H1 (cell line): ENCODE results near the gene COX7A2. TPM values are rescaled to one million over a fixed set of nuclear protein-coding genes. Genes with fewer than 3 reads are reported as not detected.

Experiments
- CTCF ChIA-PET: fragments of 300-600 bp; sonication (Branson Sonifier 250); formaldehyde crosslinking; loops from one replicate; lab custom pipeline; 2021; ENCODE audit not compliant: partially characterized antibody; lab: Charles Lee
- POLR2A ChIA-PET: fragments of 300-600 bp; sonication (Branson Sonifier 250); formaldehyde crosslinking; loops from one replicate; lab custom pipeline; 2021; ENCODE audit warnings: inconsistent platforms; ENCODE audit not compliant: partially characterized antibody; lab: Charles Lee
- DNase-seq, 2 experiments: peaks; one replicate each; pipeline versions ENCODE4 v3.0.0 to v3.0.0-alpha.2; 2010 to 2022; ENCODE audit warnings: low spot score in 2 of 2, low read depth in 1 of 2, mixed read lengths in 1 of 2
- FAIRE-seq: peaks from 2 replicates; lab custom pipeline; 2011; peaks lifted over from hg19 to GRCh38; lab: Jason Lieb, UNC
- H2AFZ ChIP-seq: 2 replicates; pipeline ENCODE4 v1.8.1; 2012; ENCODE audit warnings: low read length, inconsistent platforms
- H2AK5ac ChIP-seq: 2 replicates; pipeline ENCODE4 v1.6.1; 2013; ENCODE audit warnings: low read depth, low read length
- H2BK120ac ChIP-seq: replicated peaks from 2 replicates; pipeline ENCODE3; 2013; ENCODE audit warnings: low read depth, low read length, inconsistent platforms
- H2BK12ac ChIP-seq: 2 replicates; pipeline ENCODE4 v1.6.1; 2013; ENCODE audit warnings: low read depth, low read length
- H2BK15ac ChIP-seq: 2 replicates; pipeline ENCODE4 v1.6.1; 2013; ENCODE audit warnings: low read length
- H2BK20ac ChIP-seq: 2 replicates; pipeline ENCODE4 v1.6.1; 2013; ENCODE audit warnings: low read length
- H2BK5ac ChIP-seq: 2 replicates; pipeline ENCODE4 v1.6.1; 2013; ENCODE audit warnings: low read depth, low read length
- H3K14ac ChIP-seq: 2 replicates; pipeline ENCODE4 v1.6.1; 2013; ENCODE audit warnings: inconsistent platforms; ENCODE audit not compliant: insufficient read length
- H3K18ac ChIP-seq: 2 replicates; pipeline ENCODE4 v1.6.1; 2013; ENCODE audit warnings: low read length; ENCODE audit errors: extremely low read depth
- H3K23ac ChIP-seq: 2 replicates; pipeline ENCODE4 v1.6.1; 2013; ENCODE audit warnings: inconsistent platforms; ENCODE audit not compliant: insufficient read length
- H3K23me2 ChIP-seq: 2 replicates; pipeline ENCODE4 v1.6.1; 2013; ENCODE audit warnings: low read depth, low read length
- H3K27ac ChIP-seq: 2 replicates; pipeline ENCODE4 v1.6.1; 2011; ENCODE audit warnings: low read depth, low read length, inconsistent platforms
- H3K27me3 ChIP-seq, 4 experiments: replicated peaks in 1 of 4; 1 replicate in 1 of 4; 2 replicates in 3 of 4; pipeline versions ENCODE4 v1.6.1 to v1.8.1; 2011 to 2013; ENCODE audit warnings: low read length in 3 of 4, mild to moderate bottlenecking in 3 of 4, inconsistent platforms in 2 of 4, mixed read lengths in 2 of 4, moderate library complexity in 1 of 4; ENCODE audit not compliant: control insufficient read depth in 3 of 4, insufficient read depth in 3 of 4; ENCODE audit errors: extremely low read depth in 1 of 4
- H3K36me3 ChIP-seq, 4 experiments: 2 replicates each; pipeline versions ENCODE4 v1.6.1 to v1.8.1; 2011 to 2013; ENCODE audit warnings: mild to moderate bottlenecking in 4 of 4, low read length in 3 of 4, moderate library complexity in 2 of 4, control low read depth in 1 of 4, inconsistent platforms in 1 of 4; ENCODE audit not compliant: insufficient read depth in 4 of 4, control insufficient read depth in 2 of 4
- H3K4ac ChIP-seq: replicated peaks from 2 replicates; pipeline ENCODE3; 2013; ENCODE audit warnings: low read length, low read depth, mixed read lengths, inconsistent platforms; ENCODE audit not compliant: insufficient read length
- H3K4me1 ChIP-seq, 4 experiments: replicated peaks in 1 of 4; 1 replicate in 1 of 4; 2 replicates in 3 of 4; pipeline versions ENCODE4 v1.6.1 to v1.8.1; 2011 to 2013; ENCODE audit warnings: low read length in 3 of 4, inconsistent platforms in 2 of 4, mixed read lengths in 1 of 4; ENCODE audit not compliant: insufficient read depth in 4 of 4, control insufficient read depth in 3 of 4
- H3K4me2 ChIP-seq, 2 experiments: 2 replicates each; pipeline versions ENCODE4 v1.6.1 to v1.8.1; 2011 to 2013; ENCODE audit warnings: low read depth in 2 of 2, low read length in 2 of 2, control low read depth in 1 of 2, inconsistent platforms in 1 of 2, mild to moderate bottlenecking in 1 of 2; ENCODE audit not compliant: insufficient read depth in 1 of 2
- H3K4me3 ChIP-seq, 4 experiments: fragments of 200-600, 300-600 bp in 1 of 4; sonication (generic), shearing (Covaris generic), sonication (Bioruptor Twin) in 1 of 4; 2 replicates each; pipeline versions ENCODE4 v1.5.1 to v1.8.1; 2011 to 2016; ENCODE audit warnings: low read length in 4 of 4, low read depth in 3 of 4, control low read depth in 2 of 4, inconsistent platforms in 2 of 4, mild to moderate bottlenecking in 2 of 4, mixed read lengths in 1 of 4, moderate library complexity in 1 of 4; ENCODE audit not compliant: insufficient read depth in 2 of 4; ENCODE audit errors: extremely low read depth in 1 of 4
- H3K56ac ChIP-seq: replicated peaks from 2 replicates; pipeline ENCODE3; 2013; ENCODE audit warnings: low read depth, mild to moderate bottlenecking, mixed read lengths, low read length, inconsistent platforms; ENCODE audit not compliant: insufficient read length
- H3K79me1 ChIP-seq: 2 replicates; pipeline ENCODE4 v1.6.1; 2013; ENCODE audit warnings: low read depth, low read length, control low read depth
- H3K79me2 ChIP-seq, 2 experiments: 2 replicates each; pipeline versions ENCODE4 v1.6.1 to v1.8.1; 2012 to 2013; ENCODE audit warnings: low read length in 2 of 2, mild to moderate bottlenecking in 2 of 2, inconsistent platforms in 1 of 2; ENCODE audit not compliant: insufficient read depth in 2 of 2, control insufficient read depth in 1 of 2
- H3K9ac ChIP-seq, 4 experiments: replicated peaks in 1 of 4; 1 replicate in 1 of 4; 2 replicates in 3 of 4; pipeline versions ENCODE4 v1.6.1 to v1.8.1; 2011 to 2013; ENCODE audit warnings: low read depth in 3 of 4, low read length in 3 of 4, control low read depth in 2 of 4, mild to moderate bottlenecking in 2 of 4, moderate library complexity in 2 of 4, inconsistent platforms in 1 of 4; ENCODE audit errors: extremely low read depth in 1 of 4
- H3K9me3 ChIP-seq, 2 experiments: 2 replicates each; pipeline versions ENCODE4 v1.6.1 to v1.8.1; 2012 to 2013; ENCODE audit warnings: mild to moderate bottlenecking in 2 of 2, moderate library complexity in 2 of 2, control low read depth in 1 of 2, inconsistent platforms in 1 of 2, low read depth in 1 of 2, low read length in 1 of 2, mixed read lengths in 1 of 2; ENCODE audit not compliant: insufficient read depth in 2 of 2
- H4K20me1 ChIP-seq, 2 experiments: replicated peaks in 1 of 2; 2 replicates each; pipeline versions ENCODE3 to v1.8.1; 2011 to 2013; ENCODE audit warnings: inconsistent platforms in 2 of 2, low read length in 2 of 2, mild to moderate bottlenecking in 1 of 2; ENCODE audit not compliant: insufficient read depth in 2 of 2, control insufficient read depth in 1 of 2
- H4K5ac ChIP-seq: 2 replicates; pipeline ENCODE4 v1.6.1; 2013; ENCODE audit warnings: low read length, low read depth, mixed read lengths, inconsistent platforms; ENCODE audit not compliant: insufficient read length
- H4K8ac ChIP-seq: 2 replicates; pipeline ENCODE4 v1.8.0; 2013; ENCODE audit warnings: mild to moderate bottlenecking, moderate library complexity, low read length, inconsistent platforms; ENCODE audit not compliant: insufficient read depth; ENCODE audit errors: extremely low read depth
- H4K91ac ChIP-seq: replicated peaks from 2 replicates; pipeline ENCODE3; 2013; ENCODE audit warnings: low read length, mixed read lengths, inconsistent platforms; ENCODE audit not compliant: insufficient read length
- BRCA1 ChIP-seq: IDR thresholded peaks from 2 replicates; pipeline ENCODE4 v1.6.1; 2012; ENCODE audit warnings: low read depth, low read length, improper control_type of control experiment
- CBX8 ChIP-seq: fragments of 300-800, 300-1000 bp; sonication (generic); IDR thresholded peaks from 2 replicates; pipeline ENCODE4 v1.7.1; 2016; ENCODE audit warnings: low read depth, low read length, borderline replicate concordance
- CTBP2 ChIP-seq: IDR thresholded peaks from 2 replicates; pipeline ENCODE4 v1.7.0; 2011; ENCODE audit warnings: borderline replicate concordance, mild to moderate bottlenecking, moderate library complexity, mixed read lengths, low read length; ENCODE audit not compliant: insufficient read depth, insufficient read length
- GTF2F1 ChIP-seq: IDR thresholded peaks from 2 replicates; pipeline ENCODE4 v1.6.1; 2012; ENCODE audit warnings: low read depth, low read length, improper control_type of control experiment, borderline replicate concordance
- HDAC2 ChIP-seq, 2 experiments: fragments of 300-600 bp in 1 of 2; sonication (generic) in 1 of 2; IDR thresholded peaks; 2 replicates each; pipeline ENCODE4 v1.6.1; 2011 to 2012; ENCODE audit warnings: low read depth in 2 of 2, low read length in 2 of 2, mild to moderate bottlenecking in 2 of 2, moderate library complexity in 2 of 2, borderline replicate concordance in 1 of 2, inconsistent platforms in 1 of 2
- HDAC6 ChIP-seq: IDR thresholded peaks from one replicate; pipeline ENCODE4 v1.7.1; 2012; ENCODE audit warnings: low read depth, mild to moderate bottlenecking, inconsistent platforms, low read length, moderate library complexity
- POLR2AphosphoS5 ChIP-seq: IDR thresholded peaks from 2 replicates; pipeline ENCODE4 v1.6.1; 2011; ENCODE audit warnings: low read depth, low read length
- SIN3A ChIP-seq, 2 experiments: IDR thresholded peaks in 1 of 2; conservative IDR thresholded peaks in 1 of 2; 2 replicates each; pipeline ENCODE4 v1.6.1; 2011 to 2012; ENCODE audit warnings: low read length in 2 of 2, improper control_type of control experiment in 1 of 2, low read depth in 1 of 2, mild to moderate bottlenecking in 1 of 2
- SUZ12 ChIP-seq: fragments of 200-600 bp; sonication (generic); IDR thresholded peaks from 2 replicates; pipeline ENCODE4 v1.6.1; 2012; ENCODE audit warnings: mild to moderate bottlenecking, inconsistent platforms, low read length, moderate library complexity, mixed read lengths
- TAF7 ChIP-seq: optimal IDR thresholded peaks from 2 replicates; pipeline ENCODE3; 2011; ENCODE audit warnings: low read depth, mild to moderate bottlenecking, inconsistent platforms, low read length, moderate library complexity, borderline replicate concordance
- TBP ChIP-seq: IDR thresholded peaks from 2 replicates; pipeline ENCODE4 v1.6.1; 2011; ENCODE audit warnings: low read depth, low read length, improper control_type of control experiment
- TCF12 ChIP-seq: IDR thresholded peaks from 2 replicates; pipeline ENCODE4 v1.6.1; 2011; ENCODE audit warnings: low read depth, mild to moderate bottlenecking, low read length
- WGBS, 2 experiments: shearing (Covaris generic) in 1 of 2; methylation state at CpG; one replicate each; pipeline versions ENCODE4 v1.1.6 to v1.1.7; 2013 to 2015; ENCODE audit warnings: low lambda C conversion rate in 2 of 2, mixed read lengths in 2 of 2, inconsistent platforms in 1 of 2, low coverage in 1 of 2, missing lambda C conversion rate in 1 of 2; ENCODE audit not compliant: insufficient replicate concordance in 2 of 2, insufficient coverage in 1 of 2, insufficient read length in 1 of 2; ENCODE audit errors: extremely low coverage in 1 of 2, missing lambda C conversion rate in 1 of 2; 5-methylcytosine and 5-hydroxymethylcytosine counted together
- polyA plus RNA-seq, 7 experiments: library from polyadenylated mRNA; depleted of rRNA in 3 of 7; stranded (reverse) in 5 of 7; unstranded in 2 of 7; fragments of >200 nt in 5 of 7; fragments of 200-250 nt in 2 of 7; gene quantifications; 1 replicate in 5 of 7; 2 replicates in 1 of 7; 4 replicates in 1 of 7; pipeline versions ENCODE4 v1.2.1 to v1.2.3, GENCODE V29; 2011 to 2013; ENCODE audit warnings: missing spikeins in 2 of 7, mixed read lengths in 2 of 7
- total RNA-seq: library from RNA; stranded (reverse); fragmentation: NEBNext Ultra II Directional; extraction: Animal tissue kit (Norgen Biotek cat#: 25700); gene quantifications from 2 replicates; pipeline ENCODE4 v1.2.1, GENCODE V29; 2021
- TF ChIP-seq, protein P1 (sequence below): IDR thresholded peaks from 2 replicates; pipeline ENCODE4 v1.6.1; 2011; ENCODE audit warnings: low read length, improper control_type of control experiment

COX7A2 gene
- total and polyA plus RNA-seq, 2 of the 8 experiments (the other 6 are each of a cell fraction or from before 2014, with no cell fraction given): 262 to 468 TPM

DNA sequence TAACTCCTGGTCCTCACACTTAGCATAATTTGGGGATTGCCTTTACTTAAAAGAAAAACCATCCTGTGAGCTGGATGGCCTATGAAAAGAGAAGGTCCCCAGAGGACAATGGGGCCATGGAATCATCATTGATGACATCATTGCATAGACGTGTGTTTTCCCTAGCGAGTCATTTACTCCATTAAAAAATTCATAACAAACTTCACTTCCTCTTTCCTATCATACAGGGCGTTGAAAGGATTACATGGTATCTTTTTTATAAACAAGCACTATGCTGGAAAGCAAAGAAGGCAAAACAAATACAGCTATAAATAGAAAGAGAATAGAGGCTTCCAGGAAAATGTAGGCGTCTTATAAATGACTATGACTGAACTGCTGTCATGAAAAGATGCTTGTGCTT lies 26.4 kb downstream of the COX7A2 start:
- H3K23me2 ChIP-seq: no peaks in the 10 kb centered on the region
- no peak for FAIRE-seq

More for the DNA sequence above, 26.4 kb downstream of the COX7A2 start:
- TF ChIP-seq HDAC2 (IDR thresholded peaks at IDR 0.05; ENCODE audit: borderline replicate concordance in 1 of 2, low read depth in 2 of 2, low read length in 2 of 2) (no peak), TBP (no peak), HDAC6 (no peak), SUZ12 (no peak), GTF2F1 (no peak), TCF12 (no peak), CBX8 (no peak), CTBP2 (no peak), TAF7 (no peak), BRCA1 (no peak), SIN3A (conservative IDR thresholded peaks at IDR 0.05 in 1 of 2, IDR thresholded peaks at IDR 0.05 in 1 of 2; ENCODE audit: low read depth in 1 of 2, low read length in 2 of 2) (no peak), POLR2AphosphoS5 (no peak)
- TF ChIP-seq, protein P1, sequence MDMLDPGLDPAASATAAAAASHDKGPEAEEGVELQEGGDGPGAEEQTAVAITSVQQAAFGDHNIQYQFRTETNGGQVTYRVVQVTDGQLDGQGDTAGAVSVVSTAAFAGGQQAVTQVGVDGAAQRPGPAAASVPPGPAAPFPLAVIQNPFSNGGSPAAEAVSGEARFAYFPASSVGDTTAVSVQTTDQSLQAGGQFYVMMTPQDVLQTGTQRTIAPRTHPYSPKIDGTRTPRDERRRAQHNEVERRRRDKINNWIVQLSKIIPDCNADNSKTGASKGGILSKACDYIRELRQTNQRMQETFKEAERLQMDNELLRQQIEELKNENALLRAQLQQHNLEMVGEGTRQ: no peak
- Histone ChIP-seq H3K23ac (no peak overlapping the region), H3K9me3 (no peaks in the 10 kb centered on the region), H4K5ac (no peak overlapping the region), H4K20me1 (no peaks in the 10 kb centered on the region), H3K27ac (no peak overlapping the region), H2AK5ac (no peak overlapping the region), H3K79me1 (no peaks in the 10 kb centered on the region), H4K91ac (no peak overlapping the region), H3K4me1 (peaks cover 3 to 7% (median 6%) of the 10 kb centered on the region in 4 experiments; a peak in 5 of 7 replicates), H3K4me3 (no peak overlapping the region), H2BK5ac (no peak overlapping the region), H3K9ac (no peak overlapping the region), H3K79me2 (no peaks in the 10 kb centered on the region), H3K27me3 (no peaks in the 10 kb centered on the region), H3K56ac (no peak overlapping the region), H3K14ac (no peak overlapping the region), H2AFZ (no peak overlapping the region), H3K4ac (no peak overlapping the region), H3K4me2 (no peak overlapping the region), H4K8ac (no peak overlapping the region), H3K36me3 (no peaks in the 10 kb centered on the region), H3K18ac (no peak overlapping the region), H2BK20ac (no peak overlapping the region), H2BK15ac (no peak overlapping the region), H2BK12ac (no peak overlapping the region), H2BK120ac (no peak overlapping the region)
- no peak for DNase-seq
- WGBS, 2 experiments: 76% methylated on average over 4 of the region's 4 CpGs; no CpG with 5 or more reads in 1 of the 2 experiments
- ChIA-PET CTCF (interaction anchor here (0.6 to 5.2 kb wide), 7 partner anchors 7 to 640 kb away, joined by 3 to 60 read pairs (median 4); no protein-coding TSS in a partner anchor), POLR2A (interaction anchor here (0.7 to 0.8 kb wide), 3 partner anchors 8 to 10 kb away, joined by 3 read pairs; no protein-coding TSS in a partner anchor)
